ENCODE measurements around the gene KRT2.

The KRT2 gene

DNA sequence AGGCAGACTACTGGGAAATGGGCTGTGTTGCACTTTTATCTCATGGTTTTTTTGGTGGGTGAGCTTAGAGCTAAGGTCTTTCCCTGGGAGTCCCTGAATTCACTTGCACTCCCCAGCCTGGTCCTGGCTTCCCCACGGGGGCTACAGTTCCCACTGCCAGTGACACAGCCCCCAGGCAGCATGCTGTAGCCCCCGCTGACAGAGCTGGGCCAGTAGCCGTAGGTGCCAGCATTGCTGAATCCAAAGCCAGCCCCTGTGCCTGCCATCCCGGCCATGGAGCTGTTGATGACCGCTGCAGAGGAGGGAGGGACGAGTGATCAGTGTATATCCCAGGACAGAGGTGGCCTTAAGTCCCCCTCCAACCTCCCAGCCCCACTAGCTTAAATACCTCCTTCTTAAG lies 43.9 kb downstream of the KRT2 start:
- peak in 1 of 42 donors; percentile 13 for DNase-seq
- intact Hi-C loops (cut with DNase I): no loop called here

DNA sequence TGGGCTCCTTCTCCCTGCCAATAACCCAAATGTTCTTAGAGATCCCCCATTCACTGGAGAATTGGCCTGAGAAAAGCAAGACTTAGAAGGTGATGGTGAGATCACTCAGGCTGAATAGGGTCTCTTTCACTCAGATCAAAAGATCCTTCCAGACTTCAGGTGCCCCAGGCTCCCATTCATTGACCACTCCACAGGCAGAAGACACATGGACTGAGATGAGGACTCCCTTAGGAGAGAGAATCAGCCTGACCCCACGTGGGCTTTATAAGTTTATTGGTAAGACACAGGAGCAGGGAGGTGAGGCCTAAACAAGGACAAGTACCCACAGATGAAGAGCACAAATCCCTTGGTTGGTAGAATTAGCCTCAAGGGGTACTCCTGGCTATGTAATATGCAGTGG lies 44.7 kb downstream of the KRT2 start:
- no peak for DNase-seq
- intact Hi-C loops (cut with DNase I): no loop called here

DNA sequence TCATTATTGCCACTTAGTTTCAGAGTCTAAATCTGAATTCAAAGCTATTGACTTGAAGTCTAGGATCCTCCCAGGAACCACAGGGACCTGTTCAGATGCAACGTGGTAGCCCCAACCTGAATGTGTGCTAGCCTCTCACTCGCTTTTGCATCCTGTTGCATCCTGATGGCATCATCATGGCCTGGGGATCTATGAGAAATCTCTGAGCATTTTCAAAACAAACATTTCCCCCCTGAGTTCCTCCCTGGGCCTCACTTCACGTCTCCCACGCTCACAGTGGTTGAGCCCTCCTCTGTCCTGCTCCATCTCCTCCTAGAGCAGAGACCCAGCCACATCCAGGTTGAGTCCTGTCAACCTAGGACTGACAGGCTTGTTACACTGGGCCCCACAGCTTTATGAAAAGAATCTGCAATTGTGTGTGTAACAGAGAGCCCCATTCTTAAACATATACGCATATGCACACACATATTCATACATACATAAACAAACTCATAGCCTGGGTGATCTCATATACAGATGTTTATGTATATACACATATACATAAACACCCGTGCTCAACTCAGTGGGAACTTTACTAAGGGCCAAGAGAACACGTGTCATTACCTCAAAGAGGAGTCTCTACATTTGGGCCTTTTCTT lies 45.3 kb downstream of the KRT2 start:
- intact Hi-C loops (cut with DNase I): no loop called here
- DNase-seq: peak in 1 of 42 donors; percentile 14

- intact Hi-C loops (cut with DNase I): no loop called here
- DNase-seq: no peak
Measured at GRCh38 chr12:52606096-52606495, 45.9 kb downstream of the KRT2 start.

DNA sequence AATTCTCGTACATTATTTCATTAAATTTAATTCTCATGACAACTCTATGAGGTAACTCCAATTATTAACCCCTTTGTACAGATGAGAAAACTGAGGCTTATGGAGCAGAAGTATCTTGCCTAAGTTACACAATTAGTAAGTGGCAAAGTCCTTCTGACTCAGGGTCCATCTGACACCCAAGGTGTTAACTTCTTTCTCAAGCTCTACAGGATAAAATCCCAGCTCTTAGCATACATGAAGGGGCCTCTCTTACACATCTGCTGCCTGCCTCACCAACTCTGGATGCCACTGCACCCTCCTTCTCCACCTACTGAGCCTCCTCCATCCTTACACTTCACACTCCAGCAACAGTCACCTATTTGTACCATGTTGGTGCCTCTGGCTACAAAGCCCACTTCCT lies 46.5 kb downstream of the KRT2 start:
- intact Hi-C loops (cut with DNase I): no loop called here
- DNase-seq: peak in 1 of 42 donors; percentile 6

DNA sequence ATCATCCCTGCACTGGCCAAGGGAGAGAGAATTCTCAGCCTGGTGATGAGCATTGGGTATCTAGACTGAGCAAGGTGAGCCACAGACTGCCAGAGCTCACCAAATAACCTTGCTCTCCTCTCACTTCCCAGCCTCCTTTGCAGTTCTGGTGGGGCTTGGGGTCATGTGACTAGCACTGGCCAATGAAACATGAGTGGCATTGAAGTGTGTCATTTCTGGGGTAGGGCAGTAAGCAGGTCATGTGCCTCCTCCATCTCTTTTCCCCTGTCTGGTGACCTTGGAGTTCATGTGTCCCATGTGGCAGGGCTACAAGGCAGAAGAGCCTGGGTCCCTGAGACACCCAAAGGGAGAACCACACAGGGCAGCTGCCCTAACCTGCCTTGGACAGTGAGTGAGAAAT lies 47.2 kb downstream of the KRT2 start:
- intact Hi-C loops (cut with DNase I): no loop called here
- DNase-seq: peak in 3 of 42 donors; percentile 2 to 20 (median 14)

GRCh38 chr12:52603314-52603713 lies 48.7 kb downstream of the KRT2 start:
- no peak for DNase-seq
- intact Hi-C loops (cut with DNase I): no loop called here

- DNase-seq: peak in 2 of 42 donors; percentile 8 to 12
- intact Hi-C loops (cut with DNase I): no loop called here
Measured at GRCh38 chr12:52602552-52602951, 49.5 kb downstream of the KRT2 start.

GRCh38 chr12:52601671-52602070 lies 50.3 kb downstream of the KRT2 start:
- peak in 2 of 42 donors; percentile 4 to 25 for DNase-seq

DNA sequence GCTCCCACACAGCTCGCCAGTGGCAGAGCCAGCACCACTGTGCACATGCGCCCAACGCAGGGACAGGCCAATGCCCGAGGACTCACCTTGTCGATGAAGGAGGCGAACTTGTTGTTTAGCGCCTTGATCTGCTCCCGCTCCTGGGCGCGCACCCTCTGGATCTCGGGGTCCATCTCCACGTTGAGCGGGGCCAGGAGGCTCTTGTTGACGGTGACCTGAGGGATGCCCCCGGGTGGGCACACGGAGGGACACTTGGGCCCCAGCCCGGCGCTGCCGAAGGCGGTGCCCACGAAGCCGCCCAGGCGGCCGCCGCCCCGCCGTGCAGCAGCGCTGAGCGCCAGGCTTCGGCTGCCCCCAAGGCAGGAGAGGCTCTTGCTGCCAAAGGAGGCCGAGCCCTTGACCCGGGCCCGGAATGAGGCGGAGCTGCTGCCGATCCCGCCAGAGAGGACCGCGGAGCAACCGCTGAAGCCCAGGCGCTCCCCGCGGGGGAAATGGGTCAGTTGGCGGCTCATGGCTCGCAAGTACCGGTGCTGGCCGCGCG lies 51.0 kb downstream of the KRT2 start, which contains the start of gene KRT72:
TSS of gene KRT72 (minus strand) at position 523 of the 541 bp plus-strand sequence. CDS start at position 512, 11 bp downstream.
- peak in 3 of 42 donors; percentile 6 to 37 (median 27) for DNase-seq
- intact Hi-C loops (cut with DNase I): no loop called here

More at GRCh38 chr12:52601671-52602070, 50.3 kb downstream of the KRT2 start:
- intact Hi-C loops (cut with DNase I): no loop called here

GRCh38 chr12:52600475-52600874 lies 51.5 kb downstream of the KRT2 start:
- peak in 1 of 42 donors; percentile 14 for DNase-seq
- intact Hi-C loops (cut with DNase I): no loop called here

DNA sequence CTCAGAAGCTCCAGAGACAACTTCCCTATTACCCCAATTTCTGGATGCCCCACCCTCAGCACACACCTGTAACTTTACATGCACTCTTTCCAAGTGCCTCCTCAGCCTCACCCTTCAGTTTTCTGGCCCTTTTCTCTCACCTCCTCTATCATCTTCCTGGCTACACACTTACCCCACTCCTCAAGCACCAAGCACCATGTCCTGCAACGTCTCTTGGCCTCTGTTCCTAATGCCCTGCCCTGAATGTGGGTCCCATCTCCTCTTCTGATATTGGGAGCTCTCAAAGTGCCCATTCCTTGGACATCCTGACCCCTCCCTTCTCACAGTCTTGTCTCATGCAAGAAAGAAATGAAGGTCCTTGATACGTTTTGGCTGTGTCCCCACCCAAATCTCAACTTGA lies 51.9 kb downstream of the KRT2 start:
- intact Hi-C loops (cut with DNase I): no loop called here

DNA sequence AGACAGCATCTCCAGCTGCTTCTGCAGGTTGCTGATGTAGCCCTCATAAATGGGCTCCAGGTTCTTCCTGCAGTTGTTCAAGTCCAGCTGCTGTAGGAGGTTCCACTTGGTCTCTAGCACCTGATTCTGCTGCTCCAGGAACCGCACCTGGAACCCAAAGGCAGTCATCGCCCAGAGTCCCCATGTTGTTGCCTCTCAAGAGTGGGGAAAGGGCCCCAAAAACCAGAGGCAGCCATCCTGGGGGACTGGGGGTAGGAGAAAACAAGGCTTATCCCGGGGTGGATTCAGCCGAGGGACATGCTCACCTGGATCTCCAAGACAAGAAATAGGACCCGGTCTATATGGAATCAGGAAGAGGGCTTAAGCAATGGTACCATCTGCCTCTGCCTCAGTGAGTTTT lies 53.0 kb downstream of the KRT2 start:
- peak in 1 of 42 donors; percentile 6 for DNase-seq
- intact Hi-C loops (cut with DNase I): no loop called here

More for the DNA sequence above, 51.9 kb downstream of the KRT2 start:
- peak in 1 of 42 donors; percentile 13 for DNase-seq
